GM12874 (cell line): ENCODE measurements around the gene PIK3C3.
A peak's percentile ranks its signal among the peaks of the same experiment; 100 is the strongest.

Experiments used
- CTCF ChIP-seq: IDR thresholded peaks from 2 replicates; pipeline ENCODE4 v1.5.1; 2011; ENCODE audit warnings: low read depth, mild to moderate bottlenecking, control low read depth, low read length, moderate library complexity; ENCODE audit not compliant: insufficient read depth

Gene PIK3C3

GRCh38 chr18:42053188-42053781 is 98.3 kb downstream of the PIK3C3 start:
- TF ChIP-seq CTCF = peak; percentile 66

- TF ChIP-seq CTCF = no peak
Measured at GRCh38 chr18:42064109-42064508, 109.1 kb downstream of the PIK3C3 start.

- TF ChIP-seq CTCF = no peak
Measured at GRCh38 chr18:42067518-42067917, 112.5 kb downstream of the PIK3C3 start.

- TF ChIP-seq CTCF = no peak
Measured at GRCh38 chr18:42068030-42068429, 113.0 kb downstream of the PIK3C3 start.

GRCh38 chr18:42069036-42069435 is 114.0 kb downstream of the PIK3C3 start:
- TF ChIP-seq CTCF = no peak

GRCh38 chr18:42072407-42072806 is 117.4 kb downstream of the PIK3C3 start:
- TF ChIP-seq CTCF = peak; percentile 2; the same call in 1 of the 2 replicates

- TF ChIP-seq CTCF = no peak
Measured at GRCh38 chr18:42074704-42075103, 119.7 kb downstream of the PIK3C3 start.

- TF ChIP-seq CTCF = no peak
Measured at GRCh38 chr18:42078711-42079110, 123.7 kb downstream of the PIK3C3 start.
